Endothelial cell (in vitro differentiated cells): ENCODE results near the gene EP400. TPM values are rescaled to one million over a fixed set of nuclear protein-coding genes. Genes with fewer than 3 reads are reported as not detected.

Source experiments
- DNase-seq: peaks from one replicate; pipeline ENCODE4 v3.0.0; 2021; ENCODE audit warnings: low spot score
- H3K27ac Mint-ChIP-seq: one replicate; pipeline ENCODE4 v1.8.0; 2021; ENCODE audit warnings: mixed read lengths, inconsistent platforms; ENCODE audit not compliant: unreplicated experiment
- H3K27me3 Mint-ChIP-seq: one replicate; pipeline ENCODE4 v1.8.0; 2021; ENCODE audit warnings: mild to moderate bottlenecking, moderate library complexity, mixed read lengths, inconsistent platforms; ENCODE audit not compliant: unreplicated experiment
- H3K36me3 Mint-ChIP-seq: one replicate; pipeline ENCODE4 v1.8.0; 2021; ENCODE audit warnings: mild to moderate bottlenecking, low read depth, mixed read lengths, inconsistent platforms; ENCODE audit not compliant: unreplicated experiment
- H3K4me1 Mint-ChIP-seq: one replicate; pipeline ENCODE4 v1.8.0; 2021; ENCODE audit warnings: mild to moderate bottlenecking, mixed read lengths, inconsistent platforms; ENCODE audit not compliant: unreplicated experiment
- H3K4me3 Mint-ChIP-seq: one replicate; pipeline ENCODE4 v1.8.0; 2021; ENCODE audit warnings: mild to moderate bottlenecking, mixed read lengths, inconsistent platforms; ENCODE audit not compliant: unreplicated experiment
- H3K9me3 Mint-ChIP-seq: one replicate; pipeline ENCODE4 v1.8.0; 2021; ENCODE audit warnings: mixed read lengths, inconsistent platforms; ENCODE audit not compliant: unreplicated experiment
- CTCF ChIP-seq: fragments of 200-600 bp; sonication (generic); IDR thresholded peaks from one replicate; pipeline ENCODE4 v1.5.0; 2021; ENCODE audit warnings: antibody characterized with exemption; ENCODE audit not compliant: unreplicated experiment
- total RNA-seq: library from RNA; stranded (reverse); fragmentation: NEBNext Ultra II Directional; extraction: Animal tissue kit (Norgen Biotek cat#: 25700); gene quantifications from one replicate; pipeline ENCODE4 v1.2.1, GENCODE V29; 2021; ENCODE audit not compliant: unreplicated experiment

Gene EP400
- total RNA-seq, 1 donor from 2014 or later, result 66.2 TPM

DNA sequence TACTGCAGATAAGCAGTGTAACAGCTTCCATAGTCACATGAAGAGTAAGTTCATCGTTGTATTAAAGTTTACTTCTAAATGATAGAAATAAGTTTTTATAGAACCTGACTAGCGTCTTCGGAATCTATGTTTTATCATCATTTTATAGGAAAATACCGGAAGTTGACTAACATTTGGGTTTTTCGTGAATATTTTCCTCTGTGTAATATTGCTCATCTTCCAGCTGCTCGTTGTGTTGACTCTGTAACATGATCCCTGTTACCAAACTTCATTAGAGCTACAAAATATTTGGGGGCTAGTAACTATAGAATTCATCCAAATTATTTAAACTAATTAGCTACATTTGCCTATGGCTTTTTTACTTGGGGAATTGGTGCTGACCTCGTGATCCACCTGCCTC, 157.2 kb downstream of the EP400 start:
- H3K4me3 Mint-ChIP-seq, result no peak overlapping the region
- no peaks in the 10 kb centered on the region for H3K9me3 Mint-ChIP-seq
- H3K36me3 Mint-ChIP-seq, result peaks cover 21% of the 10 kb centered on the region
- DNase-seq, result no peak
- no peak overlapping the region for H3K27ac Mint-ChIP-seq
- no peaks in the 10 kb centered on the region for H3K4me1 Mint-ChIP-seq
- peaks cover 1% of the 10 kb centered on the region for H3K27me3 Mint-ChIP-seq
- TF ChIP-seq CTCF, result no peak

DNA sequence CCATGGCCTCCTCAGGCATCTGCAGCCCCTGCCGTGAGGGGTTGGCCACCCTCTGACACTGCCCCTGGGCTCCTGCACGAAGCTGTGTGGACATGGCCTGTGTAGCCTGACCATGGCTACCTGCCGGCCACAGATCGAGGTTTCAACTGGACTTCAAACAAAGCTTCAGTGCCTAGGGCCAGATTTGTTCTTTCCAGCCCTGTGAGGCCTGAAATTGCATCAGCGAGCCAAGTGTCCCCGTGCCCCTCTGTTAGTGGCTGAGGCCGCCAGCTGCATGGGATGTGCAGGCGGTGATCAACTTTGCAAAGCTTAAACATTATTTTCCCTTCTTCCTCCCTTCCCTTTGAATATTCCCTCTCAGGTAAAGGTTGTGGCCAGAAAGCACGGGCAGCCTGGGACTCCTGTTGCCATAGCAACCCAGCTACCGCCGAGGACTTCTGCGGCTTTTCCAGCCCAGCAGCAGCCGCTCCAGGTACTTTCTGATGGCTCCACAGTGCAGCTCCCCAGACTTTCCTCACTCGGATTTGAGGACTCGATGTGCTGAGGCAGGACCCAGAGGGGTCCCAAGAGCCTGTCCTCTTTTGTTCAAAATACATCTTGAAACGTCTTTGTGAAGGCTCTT, 158.6 kb downstream of the EP400 start:
- no peaks in the 10 kb centered on the region for H3K9me3 Mint-ChIP-seq
- H3K4me3 Mint-ChIP-seq, result no peak overlapping the region
- peaks cover 24% of the 10 kb centered on the region for H3K36me3 Mint-ChIP-seq
- no peak for DNase-seq
- peaks cover 1% of the 10 kb centered on the region for H3K27me3 Mint-ChIP-seq
- TF ChIP-seq CTCF, result no peak
- peak overlapping the region; percentile 30 for H3K27ac Mint-ChIP-seq
- no peaks in the 10 kb centered on the region for H3K4me1 Mint-ChIP-seq

- Mint-ChIP-seq H3K27me3 (peaks cover 1% of the 10 kb centered on the region), H3K4me1 (no peaks in the 10 kb centered on the region), H3K27ac (no peak overlapping the region), H3K4me3 (no peak overlapping the region), H3K9me3 (no peaks in the 10 kb centered on the region), H3K36me3 (peaks cover 34% of the 10 kb centered on the region)
- DNase-seq, result no peak
- no peak for TF ChIP-seq CTCF
Observed at GRCh38 chr12:132109741-132110140, 160.0 kb downstream of the EP400 start.

DNA sequence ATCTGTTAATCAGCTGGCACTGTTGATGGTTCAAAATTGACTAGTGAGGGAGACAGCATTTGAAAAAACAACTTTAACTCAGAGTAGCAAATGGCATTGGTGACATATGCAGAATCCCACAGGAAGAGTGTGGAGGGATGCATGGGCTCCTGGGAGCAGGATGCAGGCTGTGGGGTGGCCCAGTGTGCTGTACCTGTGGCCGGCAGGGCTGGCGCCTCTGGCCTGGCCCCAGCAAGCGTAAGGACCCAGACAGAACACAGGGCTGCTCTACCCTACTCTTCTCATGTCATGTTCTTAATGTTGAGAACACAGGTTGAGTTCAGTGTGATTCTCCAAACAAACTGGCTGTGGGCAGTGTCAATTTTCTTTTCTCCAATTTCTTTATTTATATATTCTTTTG, 160.9 kb downstream of the EP400 start:
- Mint-ChIP-seq H3K4me1 (no peaks in the 10 kb centered on the region), H3K27ac (no peak overlapping the region), H3K27me3 (peaks cover 1% of the 10 kb centered on the region), H3K9me3 (no peaks in the 10 kb centered on the region), H3K36me3 (peaks cover 27% of the 10 kb centered on the region), H3K4me3 (no peak overlapping the region)
- DNase-seq, result no peak
- no peak for TF ChIP-seq CTCF

DNA sequence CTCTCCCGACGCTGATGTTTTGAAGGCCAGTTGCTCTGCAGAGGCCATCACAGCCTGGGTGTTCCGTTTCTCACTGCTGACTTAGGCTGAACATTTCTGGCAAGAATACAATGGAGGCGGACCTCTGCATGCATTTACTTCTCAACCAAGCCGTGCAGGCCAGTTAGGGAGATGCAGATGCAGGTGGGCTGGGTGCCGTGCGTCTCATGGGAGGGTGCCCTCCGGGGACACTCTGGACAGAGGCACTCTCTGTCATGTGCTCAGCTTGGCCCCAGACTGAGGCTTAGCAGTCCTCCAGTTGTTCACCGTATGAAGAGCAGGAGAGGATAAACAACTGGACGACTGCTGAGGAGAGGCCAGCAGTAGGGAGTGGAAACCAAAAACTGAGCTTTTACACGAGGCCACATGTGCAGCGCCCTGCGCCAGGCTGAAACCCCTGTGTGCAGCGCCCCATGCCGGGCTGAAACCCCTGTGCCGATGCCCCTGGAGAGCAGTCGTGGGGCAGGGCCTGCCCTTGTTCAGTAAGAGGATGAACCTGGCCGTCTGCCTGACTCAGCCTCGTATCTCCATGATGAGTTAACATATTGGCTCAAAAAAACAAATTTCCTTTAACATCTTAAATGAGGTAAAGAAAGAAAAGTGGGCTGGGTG, 162.0 kb downstream of the EP400 start:
- no peak for DNase-seq
- Mint-ChIP-seq H3K9me3 (no peaks in the 10 kb centered on the region), H3K27me3 (peaks cover 1% of the 10 kb centered on the region), H3K27ac (no peak overlapping the region), H3K4me1 (no peaks in the 10 kb centered on the region), H3K36me3 (peaks cover 35% of the 10 kb centered on the region), H3K4me3 (no peak overlapping the region)
- TF ChIP-seq CTCF, result no peak
